GM21723 (cell line): Measurements from ENCODE around the gene VAC14.
"Not testable (repeated sequence)": the region's sequence is repeated elsewhere in the genome, so short reads cannot be mapped to it uniquely, and the experiment has no call there.

Source experiments
- ATAC-seq: cut with Tn5 transposase; IDR thresholded peaks from one replicate; pipeline ENCODE4 v1.9.1; 2021; ENCODE audit warnings: mild to moderate bottlenecking, moderate library complexity; ENCODE audit not compliant: unreplicated experiment

The VAC14 gene

GRCh38 chr16:70682239-70683145, 118.5 kb downstream of the VAC14 start:
- no peak for ATAC-seq

DNA sequence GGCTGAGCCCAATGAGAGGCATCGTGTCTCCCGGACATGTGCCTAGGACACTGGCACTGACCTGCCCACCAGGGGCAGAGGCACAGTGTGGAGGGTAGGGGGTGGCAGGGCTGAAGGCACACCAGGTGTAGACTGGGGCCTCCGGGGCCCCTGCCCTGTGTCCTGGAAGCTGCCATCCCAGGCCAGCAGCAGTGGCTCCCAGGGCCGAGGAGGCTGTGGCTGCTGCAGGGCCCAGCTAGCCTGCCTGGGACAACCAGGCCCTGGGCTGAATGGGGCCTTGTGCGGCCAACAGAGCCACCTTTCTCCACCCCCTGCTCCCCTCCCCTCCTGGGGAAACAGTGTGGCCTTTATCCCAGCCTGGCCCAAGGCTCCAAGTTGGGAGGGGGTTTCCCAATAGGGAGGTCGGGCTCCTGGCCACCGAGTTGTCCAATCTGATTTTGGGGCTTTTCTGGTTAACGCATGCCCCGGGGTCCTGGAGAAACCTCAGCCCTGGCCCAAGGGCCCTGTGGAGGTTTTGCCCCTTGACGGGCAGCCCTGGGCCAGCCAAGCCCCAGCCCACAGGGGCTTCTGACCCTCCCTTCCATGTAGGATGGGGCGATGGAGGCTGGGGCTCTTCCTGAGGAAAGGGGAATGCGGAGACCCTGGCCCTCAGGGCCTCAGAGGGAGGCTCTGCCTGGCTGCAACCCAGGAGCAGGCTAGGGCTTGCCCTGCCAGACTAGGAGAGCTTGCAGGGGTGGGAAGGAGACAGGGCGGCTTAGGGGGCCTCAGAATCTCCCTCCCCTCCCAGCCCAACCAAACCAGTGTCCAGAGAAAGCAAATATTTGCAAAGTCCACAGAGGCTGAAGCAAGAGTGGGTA, 119.3 kb downstream of the VAC14 start:
- ATAC-seq: no peak

DNA sequence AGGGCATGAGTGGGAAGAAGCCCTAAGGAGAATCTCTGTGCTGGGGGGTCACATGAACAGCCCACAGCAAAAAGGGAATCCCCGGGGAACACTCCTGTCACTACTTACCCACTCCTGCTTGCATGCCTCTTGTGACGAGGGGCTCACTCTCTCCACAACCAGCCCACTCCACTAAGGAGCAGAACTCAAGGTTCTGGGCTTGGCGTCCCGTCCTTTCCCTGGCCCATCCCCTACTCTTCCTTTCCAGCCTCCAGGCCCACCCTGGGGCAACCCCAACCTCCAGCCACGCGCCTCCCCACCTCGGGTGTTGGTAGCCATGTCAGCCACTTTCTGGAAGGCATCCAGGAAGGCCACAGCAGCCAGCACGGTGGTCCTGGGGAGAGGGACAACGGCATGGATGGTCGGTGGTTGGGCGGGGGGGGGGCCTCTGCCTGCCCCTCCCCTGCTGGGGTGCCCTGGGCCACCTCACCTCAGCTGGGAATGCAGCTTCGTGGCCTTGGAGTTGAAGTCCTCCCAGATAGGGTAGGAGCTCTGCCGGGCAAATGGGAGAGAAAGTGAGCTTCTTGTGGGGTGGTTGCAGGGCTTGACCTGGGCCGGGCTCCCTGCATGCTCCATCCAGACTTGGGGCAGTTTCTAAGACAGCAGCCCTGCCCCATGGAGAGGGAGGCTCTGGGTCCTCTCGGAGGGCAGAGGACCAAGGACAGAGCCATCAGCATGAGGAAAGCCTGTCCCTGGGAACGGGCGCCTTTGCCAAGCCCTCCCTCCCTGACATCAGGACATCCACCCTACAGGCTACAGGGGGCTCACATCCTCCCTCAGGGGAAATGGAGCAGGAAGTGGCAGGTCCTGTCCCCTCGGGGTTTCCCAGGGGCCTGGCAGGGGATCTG, 120.2 kb downstream of the VAC14 start:
- no peak for ATAC-seq

DNA sequence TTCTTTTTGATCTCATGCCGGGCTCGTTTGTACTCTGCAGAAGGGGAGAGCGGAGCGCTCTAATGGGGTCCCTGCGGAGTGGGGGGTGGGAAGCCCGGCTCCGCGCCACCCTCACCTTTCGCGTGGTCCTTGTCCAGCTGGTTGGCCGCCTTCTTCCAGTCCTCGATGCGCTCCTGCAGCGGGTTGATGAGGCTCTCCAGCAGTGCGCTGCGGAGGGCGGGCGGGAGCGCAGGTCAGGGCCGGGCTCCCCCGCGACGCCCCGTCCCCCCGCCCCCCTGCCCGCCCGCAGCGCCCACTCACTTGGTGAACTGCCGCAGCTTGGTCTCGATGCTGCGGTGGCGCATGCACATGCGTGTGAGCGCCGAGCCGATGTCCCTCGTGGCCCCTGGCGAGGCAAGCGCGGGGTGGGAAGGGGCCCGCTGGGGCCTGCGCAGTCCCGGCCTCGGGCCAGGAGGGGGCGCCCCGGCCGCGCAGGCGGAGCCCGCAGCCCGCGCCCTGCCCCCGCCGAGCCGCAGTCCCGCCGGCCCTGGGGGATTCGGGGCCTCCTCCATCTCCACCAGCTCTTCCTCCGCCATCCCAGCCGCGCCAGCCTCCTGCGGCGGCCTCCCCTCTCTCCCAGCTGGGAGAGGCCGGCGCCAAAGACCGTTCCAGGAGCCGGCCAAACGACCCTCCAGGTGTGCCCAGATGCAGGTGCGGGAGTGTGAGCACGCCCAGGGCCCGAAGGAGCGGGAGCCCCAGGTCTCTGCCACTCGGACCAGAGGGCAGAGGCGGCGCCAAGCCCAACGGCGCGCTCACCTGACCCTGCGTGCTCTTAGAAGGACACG, 121.1 kb downstream of the VAC14 start:
- ATAC-seq: no peak

- no peak for ATAC-seq
Observed at GRCh38 chr16:70678898-70679670, 121.9 kb downstream of the VAC14 start.

GRCh38 chr16:70678121-70678897, 122.6 kb downstream of the VAC14 start:
- no peak for ATAC-seq

DNA sequence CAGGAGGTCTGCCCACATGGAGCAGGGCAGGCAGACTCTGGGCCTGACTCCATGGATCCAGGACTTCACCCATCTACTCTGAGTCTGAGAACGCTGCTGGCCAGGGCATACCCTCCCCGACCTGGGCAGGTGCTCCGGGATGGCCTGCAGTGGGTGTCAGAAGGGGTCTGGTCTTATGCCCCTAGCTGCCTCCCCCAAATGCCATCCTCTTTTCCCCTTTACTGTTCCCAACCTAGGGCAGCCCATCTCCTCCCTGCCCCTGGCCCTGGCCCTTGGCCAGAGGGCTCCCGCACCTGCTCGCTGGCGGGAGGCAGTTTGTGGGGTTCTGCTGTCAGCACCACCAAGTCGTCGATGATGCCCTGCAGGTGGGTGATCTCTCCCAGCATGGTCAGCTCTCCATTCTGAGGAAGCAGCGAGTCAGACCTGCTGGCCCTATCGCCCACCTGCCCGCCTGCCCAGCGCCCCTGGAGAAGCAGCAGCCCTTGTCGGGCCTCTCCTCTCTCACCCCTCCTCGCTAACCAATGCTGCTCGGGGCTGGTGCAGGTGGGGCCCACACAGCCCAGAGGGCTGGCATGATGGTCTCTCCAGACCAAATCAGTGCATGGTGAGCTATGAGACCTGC, 123.3 kb downstream of the VAC14 start:
- no peak for ATAC-seq

- no peak for ATAC-seq
Observed at GRCh38 chr16:70676675-70677498, 124.1 kb downstream of the VAC14 start.

GRCh38 chr16:70675851-70676513, 125.0 kb downstream of the VAC14 start:
- no peak for ATAC-seq

DNA sequence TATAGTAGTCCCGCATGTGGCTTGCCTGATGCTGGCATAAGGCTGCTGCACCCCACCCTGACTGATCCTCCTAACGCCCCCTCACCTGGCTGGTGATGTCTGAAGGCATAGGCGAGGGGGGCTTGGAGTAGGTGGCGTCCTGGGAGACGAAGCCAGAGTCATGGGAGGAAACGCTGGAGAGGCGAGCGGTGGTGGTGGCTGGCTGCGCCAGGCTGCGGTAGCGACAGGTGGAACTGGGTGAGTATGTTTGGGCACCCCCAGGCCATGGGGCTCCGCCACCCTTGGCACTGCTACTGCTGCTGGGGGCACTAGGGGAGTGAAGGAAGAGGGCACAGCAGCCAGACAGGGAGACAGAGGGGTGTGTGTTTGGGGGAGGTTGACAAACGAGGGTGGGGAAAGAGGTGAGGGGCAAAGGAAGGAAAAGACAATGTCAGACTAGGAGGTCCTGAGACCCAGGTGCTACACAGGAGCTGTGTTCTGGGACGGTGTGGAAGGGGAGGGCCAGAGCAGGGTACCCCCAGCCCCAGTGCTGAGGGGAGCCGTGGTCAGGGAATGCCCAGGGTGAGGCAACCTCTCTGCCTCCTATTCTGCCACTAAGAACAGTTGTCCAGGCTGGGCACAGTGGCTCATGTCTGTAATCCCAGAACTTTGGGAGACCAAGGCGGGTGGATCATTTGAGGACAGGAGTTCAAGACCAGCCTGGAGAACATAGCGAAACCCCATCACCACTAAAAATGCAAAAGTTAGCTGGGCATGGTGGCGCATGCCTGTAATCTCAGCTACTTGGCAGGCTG, 126.5 kb downstream of the VAC14 start:
- ATAC-seq: no peak

DNA sequence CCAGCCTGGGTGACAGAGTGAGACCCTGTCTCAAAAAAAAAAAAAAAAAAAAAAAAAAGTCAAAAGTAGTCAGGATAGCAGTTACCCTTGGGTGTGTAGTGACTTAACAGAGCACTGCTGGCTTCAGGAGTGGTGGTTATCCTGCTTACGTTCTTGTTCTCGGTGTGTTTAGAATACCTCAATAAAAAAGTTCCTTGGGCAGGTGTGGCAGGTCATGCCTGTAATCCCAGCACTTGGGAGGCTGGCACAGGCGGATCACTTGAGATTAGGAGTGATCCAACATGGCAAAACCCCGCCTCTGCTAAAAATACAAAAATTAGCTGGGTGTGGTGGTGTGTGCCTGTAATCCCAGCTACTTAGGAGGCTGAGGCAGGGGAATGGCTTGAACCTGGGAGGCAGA, 130.0 kb downstream of the VAC14 start:
- ATAC-seq: not testable (repeated sequence)

DNA sequence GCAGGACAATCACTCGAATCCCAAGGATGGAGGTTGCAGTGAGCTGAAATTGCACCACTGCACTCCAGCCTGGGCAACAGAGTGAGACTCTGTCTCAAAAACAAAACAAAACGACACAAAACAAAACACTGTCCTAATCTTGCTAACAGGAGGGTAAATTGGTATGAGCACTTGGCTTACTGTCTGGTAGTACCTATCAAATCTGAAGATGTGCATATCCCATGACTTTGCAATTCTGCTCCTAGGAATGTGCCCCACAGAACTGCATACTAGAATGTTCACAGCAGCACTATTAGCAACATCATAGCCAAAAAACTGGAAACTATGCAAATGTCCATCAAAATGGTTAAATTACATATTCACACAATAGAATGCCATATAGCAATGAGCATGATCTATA, 130.8 kb downstream of the VAC14 start:
- ATAC-seq: no peak

DNA sequence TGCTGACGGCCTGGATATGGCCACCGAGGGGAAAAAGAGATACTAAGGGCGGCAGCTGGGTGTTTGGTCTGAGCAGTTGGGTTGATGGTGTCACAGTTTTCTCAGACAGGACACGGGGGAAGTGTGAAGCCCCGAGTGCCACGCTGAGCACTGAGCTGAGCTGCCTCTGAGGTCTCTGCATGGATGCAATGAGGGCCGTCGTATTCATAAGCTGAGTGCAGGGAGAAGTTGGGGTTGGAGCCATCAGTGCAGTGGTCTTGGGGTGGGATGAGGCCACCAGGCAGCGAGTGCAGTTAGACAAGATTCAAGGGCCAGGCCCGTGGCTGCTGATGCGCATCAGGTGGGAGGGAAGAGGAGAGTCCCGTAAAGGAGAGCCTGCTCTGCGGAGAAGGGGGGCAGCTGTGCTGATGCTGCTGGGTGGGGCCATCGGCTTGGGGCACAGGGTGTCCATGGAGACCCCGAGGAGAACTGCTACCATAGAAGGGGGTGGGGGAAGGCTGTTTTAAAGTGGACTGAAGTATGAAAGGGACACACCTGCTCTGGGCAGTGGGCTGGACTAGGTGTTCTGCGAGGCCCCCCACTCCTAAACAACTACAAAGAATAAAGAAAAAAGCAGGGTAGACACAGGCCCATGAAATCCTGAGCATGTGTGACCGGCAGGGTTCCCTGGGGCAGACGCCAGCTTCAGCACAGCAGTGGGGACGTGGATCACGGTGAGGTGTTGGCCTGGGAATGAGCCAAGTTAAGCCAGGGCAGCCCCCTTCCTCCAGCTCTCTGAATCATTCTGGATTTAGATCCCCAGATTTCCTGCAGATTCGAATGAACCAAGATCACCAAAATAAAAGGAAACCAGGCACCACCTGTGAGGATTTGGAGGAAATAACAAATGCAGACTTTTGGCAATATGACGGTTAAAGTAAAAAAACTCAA, 134.9 kb downstream of the VAC14 start:
- ATAC-seq: no peak

- no peak for ATAC-seq
Observed at GRCh38 chr16:70665113-70665694, 135.8 kb downstream of the VAC14 start.
